ENCODE data around the gene COL6A2.

The COL6A2 gene

DNA sequence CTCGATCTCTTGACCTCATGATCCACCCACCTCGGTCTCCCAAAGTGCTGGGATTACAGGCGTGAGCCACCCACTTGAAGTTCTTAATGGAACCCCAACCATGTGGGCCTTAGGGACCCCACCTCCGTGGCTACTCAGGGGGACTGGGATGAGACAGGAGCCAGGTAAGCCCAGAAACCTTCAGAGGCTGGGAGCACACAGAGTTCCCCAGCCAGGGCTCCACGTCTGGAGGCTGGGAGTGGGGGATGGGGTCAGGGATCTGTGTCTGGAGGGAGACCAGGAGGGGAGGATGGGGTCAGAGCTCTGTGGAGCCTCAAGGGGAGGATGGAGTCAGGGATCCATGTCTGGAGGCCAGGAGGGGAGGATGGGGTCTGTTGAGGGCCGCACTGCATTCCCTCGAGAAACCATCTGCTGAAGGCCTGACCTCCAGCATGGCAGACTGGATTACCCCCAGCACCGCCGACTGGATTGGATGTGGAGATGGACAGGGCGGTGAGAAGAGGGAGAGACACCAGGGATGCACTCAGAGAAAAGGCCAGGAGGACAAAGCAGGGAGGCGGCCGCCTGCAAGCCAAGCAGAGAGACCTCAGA, 59.6 kb downstream of the COL6A2 start:
- peaks cover 0 to 6% (median 1%) of the 10 kb centered on the region in 4 experiments for H3K36me3 ChIP-seq (ENCODE audit: control insufficient read depth in 4 of 4, insufficient read depth in 4 of 4, low read length in 3 of 4)
- H3K27ac ChIP-seq (ENCODE audit: insufficient read depth in 1 of 2, low read depth in 1 of 2, low read length in 2 of 2, poor library complexity in 1 of 2, severe bottlenecking in 2 of 2) = no peak overlapping the region
- no peak overlapping the region for H3K4me3 ChIP-seq (ENCODE audit: control insufficient read depth in 1 of 7, extremely low read depth in 1 of 7, insufficient read depth in 4 of 7, low read depth in 2 of 7, low read length in 6 of 7)
- DNase-seq = no peak
- CTCF ChIA-PET = interaction anchor here (1.5 kb wide), 1 partner anchor 8 kb away, joined by 5 read pairs; no protein-coding TSS in a partner anchor
- peaks cover 0 to 11% (median 5%) of the 10 kb centered on the region in 4 experiments for H3K4me1 ChIP-seq (ENCODE audit: control extremely low read depth in 1 of 4, control insufficient read depth in 4 of 4, insufficient read depth in 4 of 4, low read length in 3 of 4)
- H3K9me3 ChIP-seq (ENCODE audit: control extremely low read depth in 1 of 5, control insufficient read depth in 4 of 5, insufficient read depth in 2 of 5, low read depth in 1 of 5, low read length in 4 of 5) = peaks cover 0 to 5% (median 0%) of the 10 kb centered on the region in 5 experiments
- WGBS (ENCODE audit: insufficient coverage) = 100% methylated on average over 9 of the region's 12 CpGs
- H3K27me3 ChIP-seq (replicated peaks in 2 of 5; ENCODE audit: control insufficient read depth in 4 of 5, insufficient read depth in 5 of 5, low read length in 4 of 5) = no peaks in the 10 kb centered on the region
- POLR2A ChIA-PET = no interaction called here

DNA sequence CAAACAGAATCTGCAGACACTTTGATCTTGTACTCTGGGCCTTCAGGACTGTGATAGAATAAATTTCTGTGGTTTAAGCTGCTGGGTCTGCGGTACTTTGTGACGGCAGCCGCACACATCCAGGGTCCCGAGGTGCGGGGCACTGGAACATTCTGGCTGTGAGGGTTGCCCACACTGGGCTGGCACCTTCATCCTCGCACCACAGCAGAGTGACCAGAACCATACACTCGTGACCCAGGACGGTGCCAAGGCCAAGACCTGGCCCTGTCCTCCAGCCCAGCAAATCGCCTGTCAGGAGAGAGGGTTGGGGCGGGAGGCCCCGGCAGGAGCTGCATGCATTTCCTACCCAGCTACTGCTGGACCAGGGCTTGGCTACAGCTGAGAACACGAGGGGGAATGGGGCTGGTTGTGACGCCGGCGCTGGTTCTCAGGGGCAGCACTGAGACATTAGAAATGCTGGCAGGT, 60.1 kb downstream of the COL6A2 start:
- 95% methylated on average over 14 of the region's 15 CpGs for WGBS (ENCODE audit: insufficient coverage)
- Histone ChIP-seq H3K4me3 (ENCODE audit: control insufficient read depth in 1 of 7, extremely low read depth in 1 of 7, insufficient read depth in 4 of 7, low read depth in 2 of 7, low read length in 6 of 7) (no peak overlapping the region), H3K9me3 (ENCODE audit: control extremely low read depth in 1 of 5, control insufficient read depth in 4 of 5, insufficient read depth in 2 of 5, low read depth in 1 of 5, low read length in 4 of 5) (peaks cover 0 to 5% (median 0%) of the 10 kb centered on the region in 5 experiments), H3K27me3 (replicated peaks in 2 of 5; ENCODE audit: control insufficient read depth in 4 of 5, insufficient read depth in 5 of 5, low read length in 4 of 5) (no peaks in the 10 kb centered on the region), H3K36me3 (ENCODE audit: control insufficient read depth in 4 of 4, insufficient read depth in 4 of 4, low read length in 3 of 4) (peaks cover 0 to 6% (median 1%) of the 10 kb centered on the region in 4 experiments), H3K4me1 (ENCODE audit: control extremely low read depth in 1 of 4, control insufficient read depth in 4 of 4, insufficient read depth in 4 of 4, low read length in 3 of 4) (peaks cover 0 to 9% (median 5%) of the 10 kb centered on the region in 4 experiments), H3K27ac (ENCODE audit: insufficient read depth in 1 of 2, low read depth in 1 of 2, low read length in 2 of 2, poor library complexity in 1 of 2, severe bottlenecking in 2 of 2) (no peak overlapping the region)
- ChIA-PET POLR2A (no interaction called here), CTCF (interaction anchor here (0.8 to 1.5 kb wide), 2 partner anchors 8 to 15 kb away, joined by 3 to 5 read pairs; no protein-coding TSS in a partner anchor)
- DNase-seq = no peak

DNA sequence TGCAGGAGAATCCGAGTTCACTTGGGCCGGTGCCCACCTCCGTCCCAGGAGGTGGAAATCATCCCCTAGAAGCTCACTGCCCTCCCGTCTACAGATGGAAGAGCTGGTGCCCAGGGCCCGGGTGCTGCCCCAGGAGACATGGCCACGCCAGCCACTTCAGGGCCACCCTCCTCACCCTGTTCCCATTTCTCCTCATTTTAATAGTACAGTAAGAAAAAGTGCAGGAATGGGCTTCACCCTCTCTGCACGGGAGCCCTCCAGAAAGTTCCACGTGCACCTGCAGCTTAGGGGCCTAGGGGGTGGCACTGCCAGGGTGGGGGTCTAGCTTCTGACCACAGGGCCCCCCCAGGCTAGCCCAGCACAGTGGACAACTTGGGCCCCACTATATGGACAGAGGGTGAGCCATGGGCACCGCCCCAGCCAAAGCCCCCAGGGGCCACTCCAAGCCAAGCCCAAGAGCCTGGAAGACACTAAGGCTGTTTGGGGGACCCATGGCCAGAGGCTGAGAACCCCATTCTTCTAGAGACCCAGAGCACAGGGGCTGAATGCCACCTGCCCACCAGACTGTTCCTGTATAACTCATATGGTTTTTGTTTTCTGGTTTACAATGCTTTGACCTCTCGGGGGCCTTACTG, 60.9 kb downstream of the COL6A2 start:
- no peaks in the 10 kb centered on the region for H3K27me3 ChIP-seq (replicated peaks in 2 of 5; ENCODE audit: control insufficient read depth in 4 of 5, insufficient read depth in 5 of 5, low read length in 4 of 5)
- H3K4me3 ChIP-seq (ENCODE audit: control insufficient read depth in 1 of 7, extremely low read depth in 1 of 7, insufficient read depth in 4 of 7, low read depth in 2 of 7, low read length in 6 of 7) = no peak overlapping the region
- POLR2A ChIA-PET = no interaction called here
- WGBS (ENCODE audit: insufficient coverage) = 97% methylated on average over 9 of the region's 10 CpGs
- H3K27ac ChIP-seq (ENCODE audit: insufficient read depth in 1 of 2, low read depth in 1 of 2, low read length in 2 of 2, poor library complexity in 1 of 2, severe bottlenecking in 2 of 2) = no peak overlapping the region
- peaks cover 0 to 5% (median 0%) of the 10 kb centered on the region in 5 experiments for H3K9me3 ChIP-seq (ENCODE audit: control extremely low read depth in 1 of 5, control insufficient read depth in 4 of 5, insufficient read depth in 2 of 5, low read depth in 1 of 5, low read length in 4 of 5)
- no peak for DNase-seq
- H3K36me3 ChIP-seq (ENCODE audit: control insufficient read depth in 4 of 4, insufficient read depth in 4 of 4, low read length in 3 of 4) = peaks cover 0 to 6% (median 1%) of the 10 kb centered on the region in 4 experiments
- peaks cover 0 to 2% (median 0%) of the 10 kb centered on the region in 4 experiments for H3K4me1 ChIP-seq (ENCODE audit: control extremely low read depth in 1 of 4, control insufficient read depth in 4 of 4, insufficient read depth in 4 of 4, low read length in 3 of 4)
- CTCF ChIA-PET = interaction anchor here (0.8 to 1.5 kb wide), 2 partner anchors 9 to 15 kb away, joined by 3 to 5 read pairs; no protein-coding TSS in a partner anchor

DNA sequence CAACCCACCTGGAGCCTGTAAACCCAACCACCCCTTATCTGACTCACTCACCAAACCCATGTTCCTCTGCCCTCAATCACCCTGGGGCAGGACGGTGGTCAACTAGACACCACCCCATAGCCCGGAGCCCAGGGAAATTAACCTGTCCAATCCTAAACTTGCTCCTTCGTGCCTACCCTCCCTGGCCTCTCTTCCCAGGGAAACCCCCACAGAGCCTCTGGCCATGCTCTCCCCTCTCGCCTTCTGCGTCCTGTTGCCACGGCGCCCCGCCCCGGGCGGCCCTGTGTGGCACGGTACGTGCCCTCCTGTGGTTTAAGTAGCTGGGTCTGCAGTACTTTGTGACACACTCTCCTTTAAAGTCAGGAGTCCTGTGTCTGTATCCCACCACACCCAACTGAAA, 61.5 kb downstream of the COL6A2 start:
- Histone ChIP-seq H3K4me3 (ENCODE audit: control insufficient read depth in 1 of 7, extremely low read depth in 1 of 7, insufficient read depth in 4 of 7, low read depth in 2 of 7, low read length in 6 of 7) (no peak overlapping the region), H3K36me3 (ENCODE audit: control insufficient read depth in 4 of 4, insufficient read depth in 4 of 4, low read length in 3 of 4) (peaks cover 0 to 6% (median 1%) of the 10 kb centered on the region in 4 experiments), H3K9me3 (ENCODE audit: control extremely low read depth in 1 of 5, control insufficient read depth in 4 of 5, insufficient read depth in 2 of 5, low read depth in 1 of 5, low read length in 4 of 5) (peaks cover 0 to 5% (median 0%) of the 10 kb centered on the region in 5 experiments), H3K27me3 (replicated peaks in 2 of 5; ENCODE audit: control insufficient read depth in 4 of 5, insufficient read depth in 5 of 5, low read length in 4 of 5) (no peaks in the 10 kb centered on the region), H3K27ac (ENCODE audit: insufficient read depth in 1 of 2, low read depth in 1 of 2, low read length in 2 of 2, poor library complexity in 1 of 2, severe bottlenecking in 2 of 2) (no peak overlapping the region), H3K4me1 (ENCODE audit: control extremely low read depth in 1 of 4, control insufficient read depth in 4 of 4, insufficient read depth in 4 of 4, low read length in 3 of 4) (peaks cover 0 to 2% (median 0%) of the 10 kb centered on the region in 4 experiments)
- 99% methylated on average over 11 of the region's 12 CpGs for WGBS (ENCODE audit: insufficient coverage)
- ChIA-PET CTCF (interaction anchor here (1.5 kb wide), 1 partner anchor 10 kb away, joined by 5 read pairs; no protein-coding TSS in a partner anchor), POLR2A (no interaction called here)
- no peak for DNase-seq

DNA sequence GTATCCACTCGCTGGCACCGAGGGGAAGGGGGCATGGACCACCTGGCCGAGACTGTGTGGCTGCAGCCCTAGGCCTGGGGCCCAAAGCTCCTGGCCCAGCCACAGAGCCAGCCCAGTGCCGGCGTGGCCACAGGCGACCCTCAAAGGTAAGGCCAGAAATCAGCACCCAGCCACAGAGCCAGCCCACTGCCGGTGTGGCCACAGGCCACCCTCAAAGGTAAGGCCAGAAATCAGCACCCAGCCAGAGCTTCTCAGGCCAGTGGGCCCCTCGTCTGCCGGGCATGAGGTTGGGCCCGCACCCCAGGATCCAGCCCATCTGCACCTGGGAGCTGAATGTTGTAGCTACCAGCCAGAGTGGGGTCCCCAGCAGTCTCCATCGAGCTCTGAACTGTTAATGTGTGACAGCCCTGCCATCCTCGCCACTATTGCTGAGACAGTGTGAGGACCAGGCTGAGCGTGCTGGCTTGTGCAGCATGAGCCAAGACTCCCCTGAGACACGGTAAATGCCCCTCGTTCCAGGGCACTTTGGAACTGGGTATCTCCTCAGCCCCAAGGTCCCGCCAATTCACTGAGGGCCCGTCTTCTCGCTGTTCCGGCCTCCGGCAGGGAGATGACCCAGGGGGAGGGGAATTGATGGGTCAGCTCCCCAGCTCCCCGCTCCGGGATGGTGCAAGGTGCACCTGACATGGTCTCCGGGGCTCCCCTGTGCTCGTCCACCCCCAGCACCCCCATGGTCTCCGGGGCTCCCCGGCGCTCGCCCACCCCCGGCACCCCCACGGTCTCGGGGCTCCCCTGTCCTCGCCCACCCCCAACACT, 62.1 kb downstream of the COL6A2 start:
- 99% methylated on average over 27 of the region's 32 CpGs for WGBS (ENCODE audit: insufficient coverage)
- Histone ChIP-seq H3K4me3 (ENCODE audit: control insufficient read depth in 1 of 7, extremely low read depth in 1 of 7, insufficient read depth in 4 of 7, low read depth in 2 of 7, low read length in 6 of 7) (no peak overlapping the region), H3K4me1 (ENCODE audit: control extremely low read depth in 1 of 4, control insufficient read depth in 4 of 4, insufficient read depth in 4 of 4, low read length in 3 of 4) (peaks cover 0 to 2% (median 0%) of the 10 kb centered on the region in 4 experiments), H3K36me3 (ENCODE audit: control insufficient read depth in 4 of 4, insufficient read depth in 4 of 4, low read length in 3 of 4) (peaks cover 0 to 6% (median 1%) of the 10 kb centered on the region in 4 experiments), H3K9me3 (ENCODE audit: control extremely low read depth in 1 of 5, control insufficient read depth in 4 of 5, insufficient read depth in 2 of 5, low read depth in 1 of 5, low read length in 4 of 5) (peaks cover 0 to 5% (median 0%) of the 10 kb centered on the region in 5 experiments), H3K27ac (ENCODE audit: insufficient read depth in 1 of 2, low read depth in 1 of 2, low read length in 2 of 2, poor library complexity in 1 of 2, severe bottlenecking in 2 of 2) (no peak overlapping the region), H3K27me3 (replicated peaks in 2 of 5; ENCODE audit: control insufficient read depth in 4 of 5, insufficient read depth in 5 of 5, low read length in 4 of 5) (no peaks in the 10 kb centered on the region)
- CTCF ChIA-PET = no interaction called here
- DNase-seq = peak in 1 of 3 donors; percentile 19
- POLR2A ChIA-PET = interaction anchor here (0.6 kb wide), 1 partner anchor 21 kb away, joined by 3 read pairs; no protein-coding TSS in a partner anchor

DNA sequence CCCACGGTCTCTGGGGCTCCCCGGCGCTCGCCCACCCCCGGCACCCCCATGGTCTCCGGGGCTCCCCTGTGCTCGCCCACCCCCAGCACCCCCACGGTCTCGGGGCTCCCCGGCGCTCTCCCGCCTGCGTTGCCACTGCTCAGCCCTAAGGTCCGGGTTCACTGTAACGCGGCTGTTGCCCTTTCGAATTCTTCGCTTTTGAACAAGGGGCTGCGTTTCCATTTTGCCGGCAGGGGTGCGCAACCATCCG, 62.7 kb downstream of the COL6A2 start:
- H3K9me3 ChIP-seq (ENCODE audit: control extremely low read depth in 1 of 5, control insufficient read depth in 4 of 5, insufficient read depth in 2 of 5, low read depth in 1 of 5, low read length in 4 of 5) = peaks cover 0 to 5% (median 0%) of the 10 kb centered on the region in 5 experiments
- H3K27me3 ChIP-seq (replicated peaks in 2 of 5; ENCODE audit: control insufficient read depth in 4 of 5, insufficient read depth in 5 of 5, low read length in 4 of 5) = no peaks in the 10 kb centered on the region
- peak in 1 of 3 donors; percentile 61 for DNase-seq
- POLR2A ChIA-PET = interaction anchor here (0.6 kb wide), 1 partner anchor 21 kb away, joined by 3 read pairs; no protein-coding TSS in a partner anchor
- H3K36me3 ChIP-seq (ENCODE audit: control insufficient read depth in 4 of 4, insufficient read depth in 4 of 4, low read length in 3 of 4) = peaks cover 0 to 6% (median 1%) of the 10 kb centered on the region in 4 experiments
- H3K27ac ChIP-seq (ENCODE audit: insufficient read depth in 1 of 2, low read depth in 1 of 2, low read length in 2 of 2, poor library complexity in 1 of 2, severe bottlenecking in 2 of 2) = no peak overlapping the region
- H3K4me1 ChIP-seq (ENCODE audit: control extremely low read depth in 1 of 4, control insufficient read depth in 4 of 4, insufficient read depth in 4 of 4, low read length in 3 of 4) = peaks cover 0 to 2% (median 0%) of the 10 kb centered on the region in 4 experiments
- H3K4me3 ChIP-seq (ENCODE audit: control insufficient read depth in 1 of 7, extremely low read depth in 1 of 7, insufficient read depth in 4 of 7, low read depth in 2 of 7, low read length in 6 of 7) = no peak overlapping the region
- CTCF ChIA-PET = no interaction called here
- WGBS (ENCODE audit: insufficient coverage) = 98% methylated on average over 17 of the region's 22 CpGs

Data from common myeloid progenitor, CD34-positive (primary cell).